Neural cell (in vitro differentiated cells): Measurements from ENCODE around the gene SCARB1. TPM values are rescaled to one million over a fixed set of nuclear protein-coding genes. Genes with fewer than 3 reads are reported as not detected.

Source experiments
- H2AFZ ChIP-seq: fragments of 200-600, 300-800 bp; sonication (generic), shearing (Covaris generic); 2 replicates; pipeline ENCODE4 v1.6.0; 2014; ENCODE audit warnings: low read depth, mild to moderate bottlenecking, antibody characterized with exemption, low read length, moderate library complexity
- H3F3A ChIP-seq: fragments of 200-600 bp; shearing (Covaris generic); 2 replicates; pipeline ENCODE4 v1.6.1; 2016; ENCODE audit warnings: mild to moderate bottlenecking, moderate library complexity, mixed read lengths, antibody characterized with exemption, low read length; ENCODE audit not compliant: insufficient read depth, poor library complexity, severe bottlenecking
- H3K27ac ChIP-seq: fragments of 200-600, 300-800 bp; sonication (generic), shearing (Covaris generic); 2 replicates; pipeline ENCODE4 v1.5.1; 2014; ENCODE audit warnings: mild to moderate bottlenecking, low read length, moderate library complexity
- H3K27me3 ChIP-seq: fragments of 300-800, 200-600 bp; sonication (generic), shearing (Covaris generic); 2 replicates; pipeline ENCODE4 v1.6.0; 2014; ENCODE audit warnings: mild to moderate bottlenecking, low read depth, low read length, moderate library complexity; ENCODE audit not compliant: insufficient read depth
- H3K36me3 ChIP-seq: fragments of 300-800, 200-600 bp; sonication (generic), shearing (Covaris generic); 2 replicates; pipeline ENCODE4 v1.5.1; 2014; ENCODE audit warnings: mild to moderate bottlenecking, antibody characterized with exemption, low read length, moderate library complexity; ENCODE audit not compliant: insufficient read depth
- H3K4me2 ChIP-seq: fragments of 300-800, 200-600 bp; sonication (generic), shearing (Covaris generic); 2 replicates; pipeline ENCODE4 v1.6.0; 2014; ENCODE audit warnings: mild to moderate bottlenecking, low read length
- H3K4me3 ChIP-seq: fragments of 300-800, 200-600 bp; sonication (generic), shearing (Covaris generic); 2 replicates; pipeline ENCODE4 v1.5.1; 2014; ENCODE audit warnings: mild to moderate bottlenecking, low read length, moderate library complexity
- H3K79me2 ChIP-seq: fragments of 200-600 bp; shearing (Covaris generic); replicated peaks from 2 replicates; pipeline ENCODE4 v1.6.0; 2014; ENCODE audit warnings: mild to moderate bottlenecking, low read length, moderate library complexity; ENCODE audit not compliant: insufficient read depth
- H3K9ac ChIP-seq: fragments of 300-800, 200-600 bp; sonication (generic), shearing (Covaris generic); 2 replicates; pipeline ENCODE4 v1.6.1; 2016; ENCODE audit warnings: mild to moderate bottlenecking, low read length, mixed read lengths
- H3K9me2 ChIP-seq: fragments of 200-600 bp; shearing (Covaris generic); 2 replicates; pipeline ENCODE4 v1.6.1; 2016; ENCODE audit warnings: mild to moderate bottlenecking, low read length, mixed read lengths; ENCODE audit not compliant: insufficient read depth
- H3K9me3 ChIP-seq: fragments of 200-600, 300-800 bp; sonication (generic), shearing (Covaris generic); 2 replicates; pipeline ENCODE4 v1.6.1; 2016; ENCODE audit warnings: mild to moderate bottlenecking, mixed run types, low read length, moderate library complexity, mixed read lengths
- H4K20me1 ChIP-seq: fragments of 200-600 bp; shearing (Covaris generic); 2 replicates; pipeline ENCODE4 v1.6.1; 2016; ENCODE audit warnings: mild to moderate bottlenecking, mixed run types; ENCODE audit not compliant: insufficient read depth
- EP300 ChIP-seq: fragments of 450-650 bp; conservative IDR thresholded peaks from 2 replicates; pipeline ENCODE4 v1.6.1; 2014; ENCODE audit warnings: antibody characterized with exemption, mild to moderate bottlenecking, moderate library complexity; ENCODE audit not compliant: poor library complexity, severe bottlenecking
- EZH2 ChIP-seq: fragments of 200-600, 300-800 bp; shearing (Covaris generic), sonication (generic); IDR thresholded peaks from 2 replicates; pipeline ENCODE4 v1.6.1; 2014; ENCODE audit warnings: antibody characterized with exemption, low read length, borderline replicate concordance, mild to moderate bottlenecking; ENCODE audit not compliant: insufficient read depth, poor library complexity, severe bottlenecking
- MXI1 ChIP-seq: fragments of 450-650 bp; conservative IDR thresholded peaks from 2 replicates; pipeline ENCODE4 v1.6.1; 2014; ENCODE audit warnings: antibody characterized with exemption, mild to moderate bottlenecking; ENCODE audit not compliant: poor library complexity, severe bottlenecking
- POLR2AphosphoS5 ChIP-seq: IDR thresholded peaks from 2 replicates; pipeline ENCODE4 v1.6.1; 2012
- RAD21 ChIP-seq: fragments of 450-650 bp; conservative IDR thresholded peaks from 2 replicates; pipeline ENCODE4 v1.6.1; 2014; ENCODE audit warnings: antibody characterized with exemption, mild to moderate bottlenecking, moderate library complexity
- SMC3 ChIP-seq: fragments of 450-650 bp; conservative IDR thresholded peaks from 2 replicates; pipeline ENCODE4 v1.6.1; 2014; ENCODE audit warnings: antibody characterized with exemption, mild to moderate bottlenecking, moderate library complexity; ENCODE audit not compliant: poor library complexity
- TAF1 ChIP-seq: IDR thresholded peaks from 2 replicates; pipeline ENCODE4 v1.6.1; 2012; ENCODE audit warnings: low read depth
- polyA plus RNA-seq: library from polyadenylated mRNA; depleted of rRNA; stranded (reverse); fragments of >200 nt; gene quantifications from 2 replicates; pipeline ENCODE4 v1.2.3, GENCODE V29; 2014
- TF ChIP-seq, protein P1 (sequence below): fragments of 450-650 bp; IDR thresholded peaks from 2 replicates; pipeline ENCODE4 v1.5.1; 2014; ENCODE audit warnings: antibody characterized with exemption, mild to moderate bottlenecking, moderate library complexity; ENCODE audit not compliant: poor library complexity, severe bottlenecking
- TF ChIP-seq, protein P2 (sequence below): IDR thresholded peaks from 2 replicates; pipeline ENCODE4 v1.6.1; 2012; ENCODE audit warnings: borderline replicate concordance

The SCARB1 gene
- polyA plus RNA-seq, 1 donor from 2014 or later = 5.8 TPM

DNA sequence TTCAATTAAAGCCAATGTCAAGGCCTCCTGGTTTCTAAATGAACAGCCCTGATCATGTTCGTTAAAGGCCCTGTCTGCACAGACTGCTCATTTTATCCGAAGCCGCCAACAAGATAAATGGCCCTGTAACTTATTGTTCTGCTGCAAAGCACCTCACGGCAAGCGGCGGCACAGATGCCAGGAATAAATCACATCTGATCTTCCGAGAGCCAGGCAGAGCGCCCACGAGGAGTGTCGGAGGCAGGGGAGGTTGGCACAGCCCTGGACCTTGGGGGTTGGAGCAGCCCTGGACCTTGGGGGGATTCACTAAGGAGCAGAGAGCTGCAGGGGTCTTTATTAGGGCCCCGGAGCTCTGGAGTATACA, 110.5 kb downstream of the SCARB1 start:
- TF ChIP-seq, protein P1, sequence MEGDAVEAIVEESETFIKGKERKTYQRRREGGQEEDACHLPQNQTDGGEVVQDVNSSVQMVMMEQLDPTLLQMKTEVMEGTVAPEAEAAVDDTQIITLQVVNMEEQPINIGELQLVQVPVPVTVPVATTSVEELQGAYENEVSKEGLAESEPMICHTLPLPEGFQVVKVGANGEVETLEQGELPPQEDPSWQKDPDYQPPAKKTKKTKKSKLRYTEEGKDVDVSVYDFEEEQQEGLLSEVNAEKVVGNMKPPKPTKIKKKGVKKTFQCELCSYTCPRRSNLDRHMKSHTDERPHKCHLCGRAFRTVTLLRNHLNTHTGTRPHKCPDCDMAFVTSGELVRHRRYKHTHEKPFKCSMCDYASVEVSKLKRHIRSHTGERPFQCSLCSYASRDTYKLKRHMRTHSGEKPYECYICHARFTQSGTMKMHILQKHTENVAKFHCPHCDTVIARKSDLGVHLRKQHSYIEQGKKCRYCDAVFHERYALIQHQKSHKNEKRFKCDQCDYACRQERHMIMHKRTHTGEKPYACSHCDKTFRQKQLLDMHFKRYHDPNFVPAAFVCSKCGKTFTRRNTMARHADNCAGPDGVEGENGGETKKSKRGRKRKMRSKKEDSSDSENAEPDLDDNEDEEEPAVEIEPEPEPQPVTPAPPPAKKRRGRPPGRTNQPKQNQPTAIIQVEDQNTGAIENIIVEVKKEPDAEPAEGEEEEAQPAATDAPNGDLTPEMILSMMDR = no peak
- TF ChIP-seq TAF1 (no peak), EZH2 (no peak), RAD21 (no peak), MXI1 (no peak), POLR2AphosphoS5 (no peak), EP300 (no peak), SMC3 (no peak)
- TF ChIP-seq, protein P2, sequence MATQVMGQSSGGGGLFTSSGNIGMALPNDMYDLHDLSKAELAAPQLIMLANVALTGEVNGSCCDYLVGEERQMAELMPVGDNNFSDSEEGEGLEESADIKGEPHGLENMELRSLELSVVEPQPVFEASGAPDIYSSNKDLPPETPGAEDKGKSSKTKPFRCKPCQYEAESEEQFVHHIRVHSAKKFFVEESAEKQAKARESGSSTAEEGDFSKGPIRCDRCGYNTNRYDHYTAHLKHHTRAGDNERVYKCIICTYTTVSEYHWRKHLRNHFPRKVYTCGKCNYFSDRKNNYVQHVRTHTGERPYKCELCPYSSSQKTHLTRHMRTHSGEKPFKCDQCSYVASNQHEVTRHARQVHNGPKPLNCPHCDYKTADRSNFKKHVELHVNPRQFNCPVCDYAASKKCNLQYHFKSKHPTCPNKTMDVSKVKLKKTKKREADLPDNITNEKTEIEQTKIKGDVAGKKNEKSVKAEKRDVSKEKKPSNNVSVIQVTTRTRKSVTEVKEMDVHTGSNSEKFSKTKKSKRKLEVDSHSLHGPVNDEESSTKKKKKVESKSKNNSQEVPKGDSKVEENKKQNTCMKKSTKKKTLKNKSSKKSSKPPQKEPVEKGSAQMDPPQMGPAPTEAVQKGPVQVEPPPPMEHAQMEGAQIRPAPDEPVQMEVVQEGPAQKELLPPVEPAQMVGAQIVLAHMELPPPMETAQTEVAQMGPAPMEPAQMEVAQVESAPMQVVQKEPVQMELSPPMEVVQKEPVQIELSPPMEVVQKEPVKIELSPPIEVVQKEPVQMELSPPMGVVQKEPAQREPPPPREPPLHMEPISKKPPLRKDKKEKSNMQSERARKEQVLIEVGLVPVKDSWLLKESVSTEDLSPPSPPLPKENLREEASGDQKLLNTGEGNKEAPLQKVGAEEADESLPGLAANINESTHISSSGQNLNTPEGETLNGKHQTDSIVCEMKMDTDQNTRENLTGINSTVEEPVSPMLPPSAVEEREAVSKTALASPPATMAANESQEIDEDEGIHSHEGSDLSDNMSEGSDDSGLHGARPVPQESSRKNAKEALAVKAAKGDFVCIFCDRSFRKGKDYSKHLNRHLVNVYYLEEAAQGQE = no peak
- Histone ChIP-seq H3K79me2 (no peaks in the 10 kb centered on the region), H3F3A (peaks cover 3% of the 10 kb centered on the region), H2AFZ (no peak overlapping the region), H3K27ac (no peak overlapping the region), H3K9me2 (no peaks in the 10 kb centered on the region), H4K20me1 (no peaks in the 10 kb centered on the region), H3K27me3 (no peaks in the 10 kb centered on the region), H3K9me3 (no peaks in the 10 kb centered on the region), H3K9ac (no peak overlapping the region), H3K36me3 (no peaks in the 10 kb centered on the region), H3K4me2 (no peak overlapping the region), H3K4me3 (no peak overlapping the region)

DNA sequence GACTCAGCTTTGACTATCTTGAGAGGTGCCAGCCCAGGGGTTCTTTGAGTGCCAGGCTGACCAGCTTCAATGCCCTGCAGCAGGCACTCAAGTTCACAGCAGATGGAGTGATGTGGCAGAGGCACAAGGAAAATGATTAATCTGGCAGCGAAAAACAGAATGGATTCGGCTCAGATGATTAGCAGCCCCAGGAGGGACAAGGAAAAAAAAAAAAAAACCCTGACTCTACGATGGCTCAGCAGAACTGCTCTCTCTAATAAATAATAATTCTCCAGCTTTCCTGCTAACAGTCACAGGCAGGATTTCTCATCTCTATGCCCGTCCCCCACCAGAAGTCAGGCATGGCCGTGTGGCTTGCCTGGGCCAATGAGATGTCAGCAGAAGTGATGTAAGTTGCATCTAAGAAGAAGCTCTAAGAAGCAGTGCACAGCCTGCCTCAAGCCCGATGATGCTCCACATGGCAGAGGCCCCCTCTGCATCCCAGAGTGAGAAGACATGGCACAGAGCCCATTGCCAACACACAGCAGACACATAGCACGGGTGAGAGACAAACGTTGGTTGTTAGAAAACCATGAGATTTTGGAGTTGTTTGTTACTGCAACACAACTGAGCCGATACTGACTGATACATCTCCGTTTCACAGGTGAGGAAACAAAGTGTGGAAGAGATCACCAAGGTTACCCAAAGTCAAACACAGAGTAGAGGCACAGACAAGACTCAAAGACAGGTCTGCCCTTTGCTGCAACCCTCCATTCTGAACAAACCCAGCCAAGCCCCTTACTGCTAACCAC, 111.0 kb downstream of the SCARB1 start:
- Histone ChIP-seq H3K79me2 (no peaks in the 10 kb centered on the region), H3K4me3 (no peak overlapping the region), H3K27me3 (no peaks in the 10 kb centered on the region), H3K9me3 (no peaks in the 10 kb centered on the region), H4K20me1 (no peaks in the 10 kb centered on the region), H3K9me2 (no peaks in the 10 kb centered on the region), H3F3A (peaks cover 3% of the 10 kb centered on the region), H3K27ac (no peak overlapping the region), H2AFZ (no peak overlapping the region), H3K4me2 (no peak overlapping the region), H3K9ac (no peak overlapping the region), H3K36me3 (no peaks in the 10 kb centered on the region)
- TF ChIP-seq, protein P1 = no peak
- TF ChIP-seq POLR2AphosphoS5 = no peak
- no peak for TF ChIP-seq SMC3
- TF ChIP-seq, protein P2 = no peak
- no peak for TF ChIP-seq EZH2
- TF ChIP-seq RAD21 = no peak
- TF ChIP-seq MXI1 = no peak
- no peak for TF ChIP-seq EP300
- TF ChIP-seq TAF1 = no peak
